Right lobe of liver (tissue), 4 donors: ENCODE data around the gene ITGAV.

ENCODE experiments used
- CTCF ChIP-seq, 4 donors: fragments of 200-600 bp in 3 of 4; fragments of 450-650 bp in 1 of 4; IDR thresholded peaks; one replicate each; pipeline versions ENCODE4 v1.5.1 to v1.8.0; 2016 to 2022; ENCODE audit warnings: antibody characterized with exemption in 4 of 4, mild to moderate bottlenecking in 2 of 4
- POLR2A ChIP-seq: fragments of 450-650 bp; IDR thresholded peaks from one replicate; pipeline ENCODE4 v1.6.1; 2017; ENCODE audit warnings: antibody characterized with exemption, mild to moderate bottlenecking
- donor health status: DM: no; HTN: no; CAD: no.
- donor health status: DM: no; HTN: no; CAD: no.
- donor health status: DM: no; HTN: yes; CAD: no.

GRCh38 chr2:186699742-186700141 is 109.9 kb downstream of the ITGAV start:
- TF ChIP-seq CTCF (IDR thresholded peaks at IDR 0.05) (no peak), POLR2A (no peak)
